ENCODE measurements around the gene PARVA. TPM values are rescaled to one million over a fixed set of nuclear protein-coding genes. Genes with fewer than 3 reads are reported as not detected.

Gene PARVA
- total RNA-seq, 1 donor from 2014 or later = 75.4 TPM

- Histone ChIP-seq H3K36me3 (no peaks in the 10 kb centered on the region), H3K9me3 (replicated peaks) (no peaks in the 10 kb centered on the region), H3K4me1 (peaks cover 11% of the 10 kb centered on the region), H3K27ac (replicated peaks) (no peak overlapping the region), H3K4me3 (no peak overlapping the region), H3K27me3 (ENCODE audit: low read depth) (no peaks in the 10 kb centered on the region)
- no peak for TF ChIP-seq CTCF (IDR thresholded peaks at IDR 0.05; ENCODE audit: borderline replicate concordance)
- intact Hi-C loops (cut with micrococcal nuclease) = no loop called here
- no peak for DNase-seq
These were observed 5.3 kb upstream of the PARVA start for GRCh38 chr11:12372111-12372510.

- no peaks in the 10 kb centered on the region for H3K27me3 ChIP-seq (ENCODE audit: low read depth)
- H3K4me3 ChIP-seq = no peak overlapping the region
- no peak for DNase-seq
- no peaks in the 10 kb centered on the region for H3K36me3 ChIP-seq
- H3K9me3 ChIP-seq (replicated peaks) = no peaks in the 10 kb centered on the region
- no peak for TF ChIP-seq CTCF (IDR thresholded peaks at IDR 0.05; ENCODE audit: borderline replicate concordance)
- intact Hi-C loops (cut with micrococcal nuclease) = no loop called here
- H3K4me1 ChIP-seq = peaks cover 42% of the 10 kb centered on the region
- H3K27ac ChIP-seq (replicated peaks) = peak overlapping the region; percentile 98
These were observed 1.7 kb upstream of the PARVA start for GRCh38 chr11:12375720-12376119.

- Histone ChIP-seq H3K4me3 (peak overlapping the region; percentile 76), H3K9me3 (replicated peaks) (no peaks in the 10 kb centered on the region), H3K27ac (replicated peaks) (peak overlapping the region; percentile 98), H3K27me3 (ENCODE audit: low read depth) (no peaks in the 10 kb centered on the region), H3K4me1 (peaks cover 50% of the 10 kb centered on the region), H3K36me3 (no peaks in the 10 kb centered on the region)
- peak; percentile 50 for DNase-seq
- TF ChIP-seq CTCF (IDR thresholded peaks at IDR 0.05; ENCODE audit: borderline replicate concordance) = no peak
- intact Hi-C loops (cut with micrococcal nuclease) = no loop called here
These were observed 901 bp upstream of the PARVA start for GRCh38 chr11:12376259-12377081.

GRCh38 chr11:12377824-12378593 is 638 bp downstream of the PARVA start:
- Histone ChIP-seq H3K9me3 (replicated peaks) (no peaks in the 10 kb centered on the region), H3K4me1 (peaks cover 65% of the 10 kb centered on the region), H3K36me3 (peaks cover 4% of the 10 kb centered on the region), H3K4me3 (peak overlapping the region; percentile 76), H3K27ac (replicated peaks) (peak overlapping the region; percentile 98), H3K27me3 (ENCODE audit: low read depth) (no peaks in the 10 kb centered on the region)
- intact Hi-C loops (cut with micrococcal nuclease) = no loop called here
- DNase-seq = peak; percentile 74
- peak; percentile 41 for TF ChIP-seq CTCF (IDR thresholded peaks at IDR 0.05; ENCODE audit: borderline replicate concordance)

GRCh38 chr11:12380565-12381325 is 3.4 kb downstream of the PARVA start:
- intact Hi-C loops (cut with micrococcal nuclease) = no loop called here
- TF ChIP-seq CTCF (IDR thresholded peaks at IDR 0.05; ENCODE audit: borderline replicate concordance) = no peak
- Histone ChIP-seq H3K4me3 (peak overlapping the region; percentile 3), H3K27me3 (ENCODE audit: low read depth) (no peaks in the 10 kb centered on the region), H3K27ac (replicated peaks) (peak overlapping the region; percentile 98), H3K9me3 (replicated peaks) (no peaks in the 10 kb centered on the region), H3K36me3 (peaks cover 4% of the 10 kb centered on the region), H3K4me1 (peaks cover 86% of the 10 kb centered on the region)
- peak; percentile 20 for DNase-seq
